SU-DHL-6 (cell line): ENCODE results near the gene ZC3H7A.

Source experiments
- H2AFZ ChIP-seq: fragments of 200-600 bp; sonication (generic); 2 replicates; pipeline ENCODE4 v1.6.1; 2014; ENCODE audit warnings: low read depth, mild to moderate bottlenecking, moderate library complexity, mixed read lengths, antibody characterized with exemption, low read length; ENCODE audit not compliant: severe bottlenecking
- H3F3A ChIP-seq: fragments of 200-600 bp; shearing (Covaris generic); 2 replicates; pipeline ENCODE4 v1.6.0; 2016; ENCODE audit warnings: antibody characterized with exemption, mild to moderate bottlenecking; ENCODE audit not compliant: insufficient read depth
- H3K27ac ChIP-seq: fragments of 200-600 bp; sonication (generic); 2 replicates; pipeline ENCODE4 v1.5.1; 2016; ENCODE audit warnings: low read depth, mild to moderate bottlenecking, low read length, moderate library complexity, mixed read lengths
- H3K27me3 ChIP-seq: fragments of 200-600 bp; sonication (generic), shearing (Covaris generic); 2 replicates; pipeline ENCODE4 v1.6.0; 2014; ENCODE audit warnings: mild to moderate bottlenecking, low read length
- H3K36me3 ChIP-seq: fragments of 200-600 bp; sonication (generic); 2 replicates; pipeline ENCODE4 v1.6.1; 2014; ENCODE audit warnings: mild to moderate bottlenecking, low read length, mixed read lengths
- H3K4me2 ChIP-seq: fragments of 300-600, 200-600 bp; shearing (Covaris generic), sonication (generic); 2 replicates; pipeline ENCODE4 v1.6.0; 2014; ENCODE audit warnings: low read length, low read depth, mild to moderate bottlenecking; ENCODE audit not compliant: poor library complexity, severe bottlenecking
- H3K4me3 ChIP-seq: fragments of 200-600 bp; sonication (generic); 2 replicates; pipeline ENCODE4 v1.5.1; 2014; ENCODE audit warnings: antibody characterized with exemption, low read length, mild to moderate bottlenecking, mixed read lengths; ENCODE audit not compliant: insufficient read depth, poor library complexity, severe bottlenecking
- H3K79me2 ChIP-seq: fragments of 200-600 bp; sonication (generic); 2 replicates; pipeline ENCODE4 v1.6.1; 2014; ENCODE audit warnings: mild to moderate bottlenecking, low read length, moderate library complexity; ENCODE audit not compliant: insufficient read depth
- H3K9ac ChIP-seq: fragments of 200-600 bp; sonication (generic); 2 replicates; pipeline ENCODE4 v1.7.0; 2014; ENCODE audit warnings: mild to moderate bottlenecking, low read length
- H3K9me2 ChIP-seq: fragments of 200-600 bp; sonication (generic); replicated peaks from 2 replicates; pipeline ENCODE4 v1.6.1; 2014; ENCODE audit warnings: low read length; ENCODE audit not compliant: insufficient read depth
- H3K9me3 ChIP-seq: fragments of 200-600 bp; sonication (generic); 2 replicates; pipeline ENCODE4 v1.6.1; 2014; ENCODE audit warnings: low read length, mixed read lengths; ENCODE audit not compliant: insufficient read depth
- H4K20me1 ChIP-seq: fragments of 200-600 bp; sonication (generic); 2 replicates; pipeline ENCODE4 v1.6.1; 2014; ENCODE audit warnings: low read depth, mild to moderate bottlenecking, antibody characterized with exemption, low read length, moderate library complexity, mixed read lengths
- EZH2phosphoT487 ChIP-seq: fragments of 200-600 bp; sonication (generic), shearing (Covaris generic); conservative IDR thresholded peaks from 2 replicates; pipeline ENCODE4 v1.6.1; 2018; ENCODE audit warnings: mild to moderate bottlenecking, antibody characterized with exemption, low read length, moderate library complexity, mixed read lengths
- TF ChIP-seq, protein P1 (sequence below): fragments of 200-600 bp; sonication (generic); IDR thresholded peaks from one replicate; pipeline ENCODE4 v1.5.1; 2017; ENCODE audit warnings: antibody characterized with exemption, mild to moderate bottlenecking, low read length, moderate library complexity; ENCODE audit not compliant: insufficient read depth, poor library complexity, severe bottlenecking

ZC3H7A gene

DNA sequence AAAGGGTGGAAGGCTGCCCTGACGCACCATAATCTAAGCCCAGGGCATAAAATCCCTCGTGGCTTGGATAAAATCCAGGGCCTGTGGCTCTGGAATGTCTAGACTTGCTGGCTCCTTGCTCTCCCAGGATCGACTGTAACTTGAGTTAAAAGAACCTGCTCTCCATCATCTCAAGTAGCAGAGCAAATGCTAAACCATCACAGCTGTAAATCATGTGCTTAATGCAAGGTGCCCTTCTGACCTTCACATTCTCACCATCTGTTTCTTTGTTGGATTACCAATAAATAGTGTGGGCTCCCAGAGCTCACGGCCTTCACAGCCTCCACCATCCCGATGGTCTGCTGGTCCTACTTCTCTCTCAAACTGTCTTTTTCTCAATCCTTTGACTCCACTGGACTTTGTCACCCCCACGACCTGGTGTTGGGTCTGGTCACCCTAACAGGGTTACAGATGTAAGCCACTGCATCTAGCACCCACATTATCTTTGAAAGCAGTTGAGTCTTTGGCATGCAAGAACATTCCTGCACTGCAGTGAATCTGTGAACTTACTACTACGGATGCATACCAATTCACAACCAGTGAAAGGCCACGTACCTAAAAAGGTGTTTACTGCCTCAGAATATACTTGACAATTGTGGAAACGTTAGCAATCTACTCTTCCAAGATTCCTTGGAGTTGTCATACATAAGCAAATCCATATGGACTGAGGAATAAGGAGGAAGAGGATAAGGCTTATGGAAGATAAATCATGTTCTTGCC lies 39.0 kb upstream of the ZC3H7A start:
- Histone ChIP-seq H3F3A (peaks cover 6% of the 10 kb centered on the region; the same call in 1 of the 2 replicates), H3K79me2 (no peaks in the 10 kb centered on the region), H3K4me2 (no peak overlapping the region), H3K9ac (no peak overlapping the region), H3K27ac (no peak overlapping the region), H4K20me1 (peaks cover 13% of the 10 kb centered on the region; the same call in 1 of the 2 replicates), H3K36me3 (peaks cover 21% of the 10 kb centered on the region), H3K27me3 (no peaks in the 10 kb centered on the region), H3K9me3 (no peaks in the 10 kb centered on the region), H2AFZ (no peak overlapping the region), H3K4me3 (no peak overlapping the region), H3K9me2 (no peaks in the 10 kb centered on the region)
- TF ChIP-seq EZH2phosphoT487, result no peak
- TF ChIP-seq, protein P1, sequence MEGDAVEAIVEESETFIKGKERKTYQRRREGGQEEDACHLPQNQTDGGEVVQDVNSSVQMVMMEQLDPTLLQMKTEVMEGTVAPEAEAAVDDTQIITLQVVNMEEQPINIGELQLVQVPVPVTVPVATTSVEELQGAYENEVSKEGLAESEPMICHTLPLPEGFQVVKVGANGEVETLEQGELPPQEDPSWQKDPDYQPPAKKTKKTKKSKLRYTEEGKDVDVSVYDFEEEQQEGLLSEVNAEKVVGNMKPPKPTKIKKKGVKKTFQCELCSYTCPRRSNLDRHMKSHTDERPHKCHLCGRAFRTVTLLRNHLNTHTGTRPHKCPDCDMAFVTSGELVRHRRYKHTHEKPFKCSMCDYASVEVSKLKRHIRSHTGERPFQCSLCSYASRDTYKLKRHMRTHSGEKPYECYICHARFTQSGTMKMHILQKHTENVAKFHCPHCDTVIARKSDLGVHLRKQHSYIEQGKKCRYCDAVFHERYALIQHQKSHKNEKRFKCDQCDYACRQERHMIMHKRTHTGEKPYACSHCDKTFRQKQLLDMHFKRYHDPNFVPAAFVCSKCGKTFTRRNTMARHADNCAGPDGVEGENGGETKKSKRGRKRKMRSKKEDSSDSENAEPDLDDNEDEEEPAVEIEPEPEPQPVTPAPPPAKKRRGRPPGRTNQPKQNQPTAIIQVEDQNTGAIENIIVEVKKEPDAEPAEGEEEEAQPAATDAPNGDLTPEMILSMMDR, result no peak

DNA sequence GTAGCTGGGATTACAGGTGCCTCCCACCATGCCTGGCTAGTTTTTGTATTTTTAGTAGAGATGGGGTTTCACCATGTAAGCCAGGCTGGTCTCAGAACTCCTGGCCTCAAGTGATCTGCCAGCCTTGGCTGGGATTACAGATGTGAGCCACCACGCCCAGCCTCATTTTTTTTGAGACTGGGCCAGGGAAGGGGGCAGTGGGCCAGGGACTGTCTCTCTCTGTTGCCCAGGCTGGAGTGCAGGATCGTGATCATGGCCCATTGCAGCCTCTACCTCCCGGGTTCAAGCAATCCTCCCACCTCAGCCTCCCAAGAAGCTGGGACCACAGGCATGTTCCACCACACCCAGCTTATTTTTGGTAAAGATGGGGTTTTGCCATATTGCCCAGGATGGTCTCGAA lies 38.3 kb upstream of the ZC3H7A start:
- no peak overlapping the region for H3K4me2 ChIP-seq
- H3K36me3 ChIP-seq, result peaks cover 18% of the 10 kb centered on the region
- H3F3A ChIP-seq, result peaks cover 6% of the 10 kb centered on the region; the same call in 1 of the 2 replicates
- no peak overlapping the region for H3K9ac ChIP-seq
- H4K20me1 ChIP-seq, result peaks cover 13% of the 10 kb centered on the region; the same call in 1 of the 2 replicates
- no peak overlapping the region for H3K4me3 ChIP-seq
- no peaks in the 10 kb centered on the region for H3K79me2 ChIP-seq
- no peaks in the 10 kb centered on the region for H3K9me2 ChIP-seq
- H2AFZ ChIP-seq, result no peak overlapping the region
- no peak overlapping the region for H3K27ac ChIP-seq
- TF ChIP-seq, protein P1, result no peak
- TF ChIP-seq EZH2phosphoT487, result no peak
- H3K9me3 ChIP-seq, result no peaks in the 10 kb centered on the region
- no peaks in the 10 kb centered on the region for H3K27me3 ChIP-seq

DNA sequence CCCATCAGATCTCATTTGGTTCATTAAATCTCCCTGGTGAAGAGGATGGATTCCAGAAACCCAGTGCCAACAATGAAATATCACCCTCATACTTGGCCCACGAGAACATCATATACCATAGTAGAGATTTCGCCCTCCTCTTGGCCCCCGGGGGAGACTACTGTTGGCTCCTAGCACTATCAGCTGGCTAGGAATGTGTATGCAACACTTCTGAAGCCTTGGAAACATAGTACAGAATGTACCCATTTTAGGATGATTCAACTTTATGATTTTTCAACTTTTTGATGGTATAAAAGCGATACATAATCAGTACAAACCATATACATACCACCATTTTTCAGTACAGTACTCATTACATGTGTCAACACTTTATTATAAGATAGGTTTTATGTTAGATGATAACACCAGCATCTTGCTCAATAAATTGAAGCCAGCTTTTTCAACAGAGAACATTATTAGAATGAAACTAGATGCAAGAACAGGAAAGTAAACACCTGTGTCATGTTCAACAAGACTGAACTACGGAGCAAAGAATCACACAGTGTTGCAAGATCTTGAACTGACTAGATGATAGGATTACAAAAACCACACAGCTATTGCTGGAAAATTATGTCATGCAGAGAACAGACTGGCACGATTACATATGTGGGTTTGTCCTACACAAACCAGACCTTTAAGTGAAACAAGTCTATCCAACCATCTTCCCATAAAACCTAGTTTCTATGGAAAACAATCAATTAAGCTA lies 37.1 kb upstream of the ZC3H7A start:
- Histone ChIP-seq H3K79me2 (no peaks in the 10 kb centered on the region), H3K36me3 (peaks cover 8% of the 10 kb centered on the region), H3K4me2 (no peak overlapping the region), H4K20me1 (peaks cover 10% of the 10 kb centered on the region; the same call in 1 of the 2 replicates), H3K4me3 (no peak overlapping the region), H3K27ac (no peak overlapping the region), H3K9me2 (no peaks in the 10 kb centered on the region), H3K27me3 (no peaks in the 10 kb centered on the region), H3K9me3 (no peaks in the 10 kb centered on the region), H2AFZ (no peak overlapping the region), H3K9ac (no peak overlapping the region), H3F3A (peaks cover 6% of the 10 kb centered on the region; the same call in 1 of the 2 replicates)
- TF ChIP-seq, protein P1, result no peak
- no peak for TF ChIP-seq EZH2phosphoT487
